Measurements from ENCODE around the gene RPL35A. TPM values are rescaled to one million over a fixed set of nuclear protein-coding genes. Genes with fewer than 3 reads are reported as not detected.
"Not testable (repeated sequence)": the region's sequence is repeated elsewhere in the genome, so short reads cannot be mapped to it uniquely, and the experiment has no call there.

Gene RPL35A
- total RNA-seq, 1 experiment from 2014 or later = 909 TPM

DNA sequence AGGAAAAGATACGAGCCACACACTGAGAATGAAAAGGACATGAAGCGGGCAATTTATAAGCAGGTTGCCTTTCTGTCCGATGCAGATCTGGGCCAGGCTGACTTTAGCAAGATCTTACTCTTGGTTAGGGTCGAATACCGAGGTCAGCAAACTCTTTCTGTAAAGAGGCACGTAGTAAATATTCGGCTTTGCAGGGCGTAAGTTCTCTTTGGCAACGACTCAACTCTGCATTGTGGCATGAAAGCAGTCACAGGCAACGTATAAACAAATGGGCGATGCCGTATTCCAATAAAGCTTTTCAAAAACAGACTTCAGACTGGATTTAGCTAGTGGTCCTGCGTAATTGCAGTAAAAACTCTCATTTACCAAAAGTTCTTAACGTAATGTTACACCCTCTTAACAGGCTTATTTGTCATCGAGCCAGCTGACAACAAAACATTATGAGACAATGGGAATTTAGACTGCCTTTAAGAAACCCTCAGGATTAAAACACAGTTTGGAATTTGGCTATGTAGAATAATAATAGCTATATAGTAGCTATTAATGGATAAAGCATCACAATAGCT, 13.1 kb upstream of the RPL35A start:
- no peak for DNase-seq
- Histone ChIP-seq H3K36me3 (replicated peaks; ENCODE audit: control insufficient read depth, insufficient read depth, low read length) (no peaks in the 10 kb centered on the region), H3K27me3 (ENCODE audit: control insufficient read depth, insufficient read depth, low read length) (no peaks in the 10 kb centered on the region), H3K4me3 (ENCODE audit: insufficient read depth, low read depth, low read length) (no peak overlapping the region)

DNA sequence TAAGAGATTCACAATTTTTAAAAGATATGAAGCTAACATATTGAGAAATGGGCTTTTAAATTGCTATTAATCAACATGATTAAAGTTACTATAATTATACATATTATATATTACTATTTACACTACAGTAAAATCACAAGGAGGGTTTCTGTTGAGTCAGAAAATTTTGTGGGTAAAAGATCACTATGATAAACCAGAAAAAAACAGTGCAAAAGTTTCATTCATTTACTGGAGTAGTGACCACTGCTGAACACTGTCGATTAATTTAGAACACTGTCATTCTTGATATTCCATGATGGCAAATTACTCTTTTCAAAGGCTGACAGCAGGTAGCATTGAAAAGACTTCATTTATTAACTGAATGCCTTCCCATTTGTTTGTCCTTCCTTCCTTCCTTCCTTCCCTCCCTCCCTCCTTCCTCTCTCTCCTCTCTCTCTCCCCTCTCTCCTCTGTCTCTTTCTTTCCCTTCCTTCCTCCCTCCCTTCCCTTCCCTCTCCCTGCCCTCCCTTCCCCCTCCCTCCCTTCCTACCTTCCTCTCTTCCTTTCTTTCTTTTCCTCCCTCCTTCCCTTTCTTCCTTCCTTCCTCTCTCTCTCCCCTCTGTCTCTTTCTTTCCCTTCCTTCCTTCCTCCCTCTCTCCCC, 9.1 kb upstream of the RPL35A start:
- Histone ChIP-seq H3K4me3 (ENCODE audit: insufficient read depth, low read depth, low read length) (no peak overlapping the region), H3K36me3 (replicated peaks; ENCODE audit: control insufficient read depth, insufficient read depth, low read length) (no peaks in the 10 kb centered on the region), H3K27me3 (ENCODE audit: control insufficient read depth, insufficient read depth, low read length) (no peaks in the 10 kb centered on the region)
- no peak for DNase-seq

DNA sequence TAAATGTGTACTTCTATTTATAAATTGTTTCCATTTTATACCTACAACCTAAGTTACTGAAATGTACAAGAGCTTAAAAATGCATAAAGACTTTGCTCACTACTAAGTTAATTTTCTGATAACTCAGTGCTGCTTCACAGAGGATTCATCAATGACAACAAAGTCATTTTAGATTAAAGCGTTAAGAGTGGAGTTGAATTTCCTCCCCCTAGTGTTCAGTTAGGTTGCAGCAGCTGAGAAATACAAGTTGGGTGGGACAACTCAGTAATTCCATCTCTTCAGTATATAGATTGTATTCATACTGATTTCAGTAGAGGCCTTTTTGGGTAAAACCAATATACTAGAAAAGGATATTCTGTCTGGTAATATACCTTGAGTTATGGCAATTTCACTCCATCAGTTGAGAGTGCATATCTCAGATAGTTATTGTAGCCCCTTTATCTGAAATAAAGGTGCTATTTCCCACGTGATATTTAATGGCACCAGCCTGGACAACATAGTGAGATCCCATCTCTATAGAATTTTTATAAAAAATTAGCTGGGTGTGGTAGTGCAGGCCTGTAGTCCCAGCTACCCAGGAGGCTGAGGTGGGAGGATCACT, 6.9 kb upstream of the RPL35A start:
- DNase-seq = peak; percentile 62
- Histone ChIP-seq H3K27me3 (ENCODE audit: control insufficient read depth, insufficient read depth, low read length) (no peaks in the 10 kb centered on the region), H3K4me3 (ENCODE audit: insufficient read depth, low read depth, low read length) (no peak overlapping the region), H3K36me3 (replicated peaks; ENCODE audit: control insufficient read depth, insufficient read depth, low read length) (no peaks in the 10 kb centered on the region)

DNA sequence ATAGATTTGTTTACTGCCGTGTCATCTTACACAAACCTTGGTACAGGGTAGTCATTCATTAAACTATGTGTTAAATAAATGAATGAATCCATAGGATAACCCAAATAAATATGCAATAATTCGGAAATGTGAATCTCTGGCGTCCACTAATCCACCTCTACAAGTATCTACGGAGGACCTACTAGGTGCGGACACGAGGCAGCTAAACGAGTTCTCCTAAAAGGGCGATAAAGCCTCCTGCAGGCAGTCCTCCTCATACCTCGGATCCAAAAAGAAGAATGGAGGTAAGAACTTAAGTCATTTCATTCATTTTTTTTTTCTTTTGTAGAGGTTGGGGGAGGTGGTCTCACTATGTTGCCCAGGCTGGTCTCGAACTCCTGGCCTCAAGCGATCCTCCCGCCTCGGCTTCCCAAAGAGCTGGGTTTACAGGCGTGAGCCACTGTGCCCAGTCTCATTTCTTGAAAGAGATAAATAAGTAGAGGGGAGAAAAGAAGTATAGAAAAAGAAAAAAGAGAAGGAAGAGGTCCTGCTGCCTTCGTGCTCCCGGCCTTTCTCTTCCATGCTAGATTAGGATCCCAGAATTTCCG, 706 bp upstream of the RPL35A start:
- no peak for DNase-seq
- peaks cover 26% of the 10 kb centered on the region for H3K36me3 ChIP-seq (replicated peaks; ENCODE audit: control insufficient read depth, insufficient read depth, low read length)
- H3K4me3 ChIP-seq (ENCODE audit: insufficient read depth, low read depth, low read length) = peak overlapping the region; percentile 85
- no peaks in the 10 kb centered on the region for H3K27me3 ChIP-seq (ENCODE audit: control insufficient read depth, insufficient read depth, low read length)

DNA sequence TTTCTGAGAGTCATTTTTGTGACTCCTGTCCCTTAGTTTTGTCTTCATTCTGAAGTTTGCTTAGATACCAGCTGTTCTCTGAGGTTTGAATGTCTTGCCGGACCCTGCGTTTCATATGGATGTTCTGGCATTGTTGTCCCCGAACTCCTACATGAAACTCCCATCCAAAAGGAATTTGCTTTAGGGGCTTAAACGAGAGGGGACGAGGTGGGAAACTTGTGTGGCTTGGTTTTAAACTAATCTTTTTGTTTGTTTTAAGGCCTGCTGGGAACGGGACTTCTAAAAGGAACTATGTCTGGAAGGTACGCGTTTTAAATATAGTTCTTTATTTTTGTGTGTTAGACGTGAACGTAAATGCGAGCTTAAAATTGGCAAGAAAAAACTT, 679 bp downstream of the RPL35A start:
- H3K27me3 ChIP-seq (ENCODE audit: control insufficient read depth, insufficient read depth, low read length) = no peaks in the 10 kb centered on the region
- H3K4me3 ChIP-seq (ENCODE audit: insufficient read depth, low read depth, low read length) = peak overlapping the region; percentile 85
- peaks cover 36% of the 10 kb centered on the region for H3K36me3 ChIP-seq (replicated peaks; ENCODE audit: control insufficient read depth, insufficient read depth, low read length)
- DNase-seq = no peak

DNA sequence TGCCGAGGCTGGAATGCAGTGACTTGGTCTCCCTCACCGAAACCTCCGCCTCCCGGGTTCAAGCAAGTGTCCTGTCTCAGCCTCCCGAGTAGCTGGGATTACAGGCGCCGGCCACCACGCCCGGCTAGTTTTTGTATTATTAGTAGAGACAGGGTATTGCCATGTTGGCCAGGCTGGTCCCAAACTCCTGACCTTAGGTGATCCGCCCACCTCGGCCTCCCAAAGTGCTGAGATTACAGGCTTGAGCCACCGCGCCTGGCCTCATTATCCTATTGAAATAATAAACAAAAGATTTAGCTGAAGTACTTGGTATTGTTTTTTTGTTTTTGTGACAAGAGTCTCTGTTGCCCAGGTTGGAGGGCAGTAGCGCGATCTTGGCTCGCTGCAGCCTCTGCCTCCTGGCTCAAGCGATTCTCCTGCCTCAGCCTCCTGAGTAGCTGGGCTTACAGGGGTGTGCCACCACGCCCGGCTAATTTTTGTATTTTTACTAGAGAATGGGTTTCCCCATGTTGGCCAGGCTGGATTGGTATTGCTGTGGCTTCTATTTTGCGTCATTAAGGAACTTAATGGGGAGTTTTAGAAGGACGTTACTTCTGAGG, 1.5 kb downstream of the RPL35A start:
- H3K27me3 ChIP-seq (ENCODE audit: control insufficient read depth, insufficient read depth, low read length) = no peaks in the 10 kb centered on the region
- H3K36me3 ChIP-seq (replicated peaks; ENCODE audit: control insufficient read depth, insufficient read depth, low read length) = peaks cover 40% of the 10 kb centered on the region
- peak overlapping the region; percentile 85 for H3K4me3 ChIP-seq (ENCODE audit: insufficient read depth, low read depth, low read length)
- DNase-seq = no peak

DNA sequence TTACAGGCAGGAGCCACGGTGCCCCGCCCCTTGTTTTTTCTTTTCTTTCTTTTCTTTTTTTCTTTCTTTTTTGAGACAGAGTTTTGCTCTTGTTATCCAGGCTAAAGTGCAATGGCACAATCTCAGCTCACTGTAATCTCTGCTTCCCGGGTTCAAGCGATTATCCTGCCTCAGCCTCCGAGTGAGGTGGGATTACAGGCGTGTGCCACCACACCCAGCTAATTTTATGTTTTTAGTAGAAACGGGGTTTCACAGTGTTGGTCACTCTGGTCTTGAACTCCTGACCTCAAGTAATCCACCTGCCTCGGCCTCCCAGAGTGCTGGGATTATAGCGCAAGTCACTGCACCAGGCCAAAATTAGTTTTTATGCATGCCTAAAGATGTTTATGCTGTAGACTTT, 2.5 kb downstream of the RPL35A start:
- Histone ChIP-seq H3K36me3 (replicated peaks; ENCODE audit: control insufficient read depth, insufficient read depth, low read length) (peaks cover 40% of the 10 kb centered on the region), H3K27me3 (ENCODE audit: control insufficient read depth, insufficient read depth, low read length) (no peaks in the 10 kb centered on the region), H3K4me3 (ENCODE audit: insufficient read depth, low read depth, low read length) (no peak overlapping the region)
- no peak for DNase-seq

DNA sequence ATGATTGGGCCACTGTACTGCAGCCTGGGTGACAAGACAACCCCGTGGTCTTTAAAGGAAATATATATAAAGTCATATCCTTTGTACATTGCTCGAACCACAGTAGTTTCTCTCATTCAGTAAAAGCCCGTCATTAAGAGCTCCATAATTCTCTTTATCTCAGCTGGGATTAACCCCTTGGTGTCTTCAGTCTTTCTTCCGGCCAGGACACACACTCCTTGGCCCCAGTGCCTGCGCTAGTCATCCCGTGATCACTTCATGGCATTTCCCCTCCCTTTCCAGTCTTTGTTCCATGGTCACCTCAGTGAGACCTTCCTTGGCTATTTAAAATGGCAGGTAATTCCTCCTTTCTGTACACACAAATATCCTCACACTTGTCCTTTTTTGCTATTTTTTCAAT, 3.3 kb downstream of the RPL35A start:
- Histone ChIP-seq H3K27me3 (ENCODE audit: control insufficient read depth, insufficient read depth, low read length) (no peaks in the 10 kb centered on the region), H3K36me3 (replicated peaks; ENCODE audit: control insufficient read depth, insufficient read depth, low read length) (peaks cover 40% of the 10 kb centered on the region), H3K4me3 (ENCODE audit: insufficient read depth, low read depth, low read length) (no peak overlapping the region)
- DNase-seq = no peak

DNA sequence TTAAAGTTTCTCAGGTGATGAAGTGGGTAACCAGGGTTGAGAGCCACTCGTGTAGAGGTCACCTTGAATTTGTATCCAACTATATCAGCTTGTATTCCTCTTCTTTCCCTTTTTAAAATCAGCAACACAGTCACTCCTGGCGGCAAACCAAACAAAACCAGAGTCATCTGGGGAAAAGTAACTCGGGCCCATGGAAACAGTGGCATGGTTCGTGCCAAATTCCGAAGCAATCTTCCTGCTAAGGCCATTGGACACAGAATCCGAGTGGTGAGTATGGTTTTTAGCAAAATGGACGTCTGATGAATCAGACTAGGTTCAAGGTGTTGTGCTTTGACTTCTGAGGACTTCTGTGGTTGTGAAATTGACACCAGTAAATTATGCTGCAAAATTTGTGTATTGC, 3.9 kb downstream of the RPL35A start:
- Histone ChIP-seq H3K27me3 (ENCODE audit: control insufficient read depth, insufficient read depth, low read length) (no peaks in the 10 kb centered on the region), H3K4me3 (ENCODE audit: insufficient read depth, low read depth, low read length) (no peak overlapping the region), H3K36me3 (replicated peaks; ENCODE audit: control insufficient read depth, insufficient read depth, low read length) (peaks cover 40% of the 10 kb centered on the region)
- DNase-seq = no peak

DNA sequence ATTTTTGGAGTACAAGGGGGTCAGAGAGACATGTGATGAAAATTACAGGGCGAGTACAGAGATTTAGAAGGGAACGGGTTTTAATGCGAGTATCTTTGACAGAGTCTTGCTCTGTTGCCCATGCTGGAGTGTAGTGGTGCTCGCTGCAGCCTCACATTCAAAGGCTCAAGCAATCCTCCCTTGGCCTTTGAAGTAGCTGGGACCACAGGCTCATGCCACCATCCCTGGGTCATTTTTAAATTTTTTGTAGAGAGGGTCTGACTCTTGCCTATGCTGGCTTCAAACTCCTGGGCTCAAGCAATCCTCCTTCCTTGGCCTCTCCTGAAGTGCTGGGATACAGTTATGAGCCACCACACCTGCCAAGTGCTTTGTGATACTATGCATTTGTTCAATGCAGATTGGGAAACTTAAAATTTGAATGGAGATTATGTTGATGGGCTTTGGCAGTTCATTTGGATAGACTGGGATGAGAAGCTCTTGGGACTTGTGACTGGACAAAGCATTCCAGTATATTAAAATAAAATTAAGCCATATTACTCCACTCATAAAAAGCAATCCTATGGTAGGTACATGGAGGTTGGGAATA, 6.0 kb downstream of the RPL35A start:
- Histone ChIP-seq H3K4me3 (ENCODE audit: insufficient read depth, low read depth, low read length) (no peak overlapping the region), H3K27me3 (ENCODE audit: control insufficient read depth, insufficient read depth, low read length) (peaks cover 3% of the 10 kb centered on the region; the same call in 1 of the 2 replicates), H3K36me3 (replicated peaks; ENCODE audit: control insufficient read depth, insufficient read depth, low read length) (peaks cover 38% of the 10 kb centered on the region)
- DNase-seq = no peak

DNA sequence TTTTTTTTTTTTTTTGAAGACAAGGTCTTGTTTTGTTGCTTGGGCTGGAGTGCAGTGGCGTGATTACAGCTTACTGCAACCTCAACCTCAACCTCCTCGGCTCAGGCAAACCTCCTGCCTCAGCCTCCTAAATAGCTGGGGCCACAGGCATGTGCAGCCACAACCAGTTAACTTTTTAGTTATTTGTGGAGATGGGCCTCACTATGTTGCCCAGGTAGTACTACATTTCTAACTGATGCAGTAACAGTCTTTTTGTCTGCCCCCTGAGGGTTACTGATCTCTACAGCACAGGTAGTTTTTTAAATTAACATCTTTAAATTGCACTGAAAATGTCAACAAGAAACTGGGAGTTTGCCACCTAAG, 6.6 kb downstream of the RPL35A start:
- peaks cover 33% of the 10 kb centered on the region for H3K36me3 ChIP-seq (replicated peaks; ENCODE audit: control insufficient read depth, insufficient read depth, low read length)
- no peak for DNase-seq

DNA sequence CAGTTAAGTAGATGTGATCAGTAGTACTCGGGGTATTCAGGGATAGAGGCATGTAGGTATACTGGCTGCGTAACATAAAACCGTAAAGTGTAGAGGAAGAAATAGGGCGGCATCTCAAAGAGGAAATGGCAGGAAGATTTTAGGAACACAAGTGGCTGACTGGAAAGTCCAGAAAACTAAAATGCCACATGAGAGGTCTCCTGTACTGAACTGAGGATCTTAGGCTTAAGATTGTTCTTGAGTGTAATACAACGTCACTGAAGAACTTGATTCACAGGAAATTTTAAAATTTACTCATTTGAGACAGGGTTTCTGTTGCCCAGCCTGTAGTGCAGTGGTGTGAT, 7.8 kb downstream of the RPL35A start:
- H3K4me3 ChIP-seq (ENCODE audit: insufficient read depth, low read depth, low read length) = no peak overlapping the region
- peaks cover 27% of the 10 kb centered on the region for H3K36me3 ChIP-seq (replicated peaks; ENCODE audit: control insufficient read depth, insufficient read depth, low read length)
- DNase-seq = no peak
- H3K27me3 ChIP-seq (ENCODE audit: control insufficient read depth, insufficient read depth, low read length) = peaks cover 3% of the 10 kb centered on the region; the same call in 1 of the 2 replicates

More for the DNA sequence above, 6.6 kb downstream of the RPL35A start:
- Histone ChIP-seq H3K27me3 (ENCODE audit: control insufficient read depth, insufficient read depth, low read length) (peaks cover 3% of the 10 kb centered on the region; the same call in 1 of the 2 replicates), H3K4me3 (ENCODE audit: insufficient read depth, low read depth, low read length) (no peak overlapping the region)

DNA sequence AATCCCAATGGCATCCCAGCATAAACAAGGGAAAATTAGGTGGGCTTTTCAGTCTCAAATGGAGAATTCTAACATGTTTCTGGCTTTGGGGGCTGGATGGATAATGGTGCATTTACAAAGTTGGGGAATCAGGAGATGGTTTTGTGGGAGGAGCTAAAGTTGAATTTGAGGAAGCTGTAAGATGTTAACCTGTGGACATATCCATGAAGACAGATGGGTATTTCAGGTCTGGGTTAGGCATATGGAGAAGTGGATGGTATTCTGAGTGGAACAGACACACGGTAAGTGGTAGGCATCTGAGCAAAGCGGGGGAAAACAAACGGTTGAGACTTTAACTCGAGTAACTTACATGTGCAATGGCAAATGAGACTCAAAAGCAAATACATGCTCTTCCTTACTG, 8.4 kb downstream of the RPL35A start:
- Histone ChIP-seq H3K4me3 (ENCODE audit: insufficient read depth, low read depth, low read length) (no peak overlapping the region), H3K36me3 (replicated peaks; ENCODE audit: control insufficient read depth, insufficient read depth, low read length) (peaks cover 22% of the 10 kb centered on the region), H3K27me3 (ENCODE audit: control insufficient read depth, insufficient read depth, low read length) (peaks cover 3% of the 10 kb centered on the region; the same call in 1 of the 2 replicates)
- DNase-seq = no peak

DNA sequence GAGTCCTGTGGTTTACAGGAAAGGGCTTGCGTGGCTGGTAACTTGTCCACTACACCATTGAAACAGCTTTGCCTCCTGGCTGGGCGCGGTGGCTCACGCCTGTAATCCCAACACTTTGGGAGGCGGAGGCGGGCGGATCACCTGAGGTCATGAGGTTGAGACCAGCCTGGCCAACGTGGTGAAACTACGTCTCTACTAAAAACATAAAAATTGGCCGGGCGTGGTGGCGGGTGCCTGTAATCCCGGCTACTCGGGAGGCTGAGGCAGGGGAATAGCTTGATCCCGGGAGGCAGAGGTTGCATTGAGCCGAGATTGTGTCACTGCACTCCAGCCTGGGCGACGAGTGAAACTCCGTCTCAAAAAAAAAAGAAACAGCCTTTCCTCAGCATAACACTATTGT, 8.9 kb downstream of the RPL35A start:
- H3K36me3 ChIP-seq (replicated peaks; ENCODE audit: control insufficient read depth, insufficient read depth, low read length) = peaks cover 18% of the 10 kb centered on the region
- H3K27me3 ChIP-seq (ENCODE audit: control insufficient read depth, insufficient read depth, low read length); H3K4me3 ChIP-seq (ENCODE audit: insufficient read depth, low read depth, low read length); DNase-seq: not testable (repeated sequence)

All from H7 (cell line).